D721Med (cell line): ENCODE measurements around the gene NKX2-8.

Source experiments
- DNase-seq: peaks from one replicate; pipeline ENCODE4 v3.0.0; 2011; ENCODE audit warnings: low spot score; ENCODE audit not compliant: insufficient read length
- FAIRE-seq: peaks from 2 replicates; lab custom pipeline; 2011; peaks lifted over from hg19 to GRCh38; lab: Jason Lieb, UNC
- CTCF ChIP-seq: IDR thresholded peaks from 2 replicates; pipeline ENCODE4 v1.5.1; 2012; ENCODE audit warnings: mild to moderate bottlenecking, control low read depth; ENCODE audit not compliant: insufficient read depth; ENCODE audit errors: missing control alignments

NKX2-8 gene

GRCh38 chr14:36618641-36619040 lies 36.2 kb upstream of the NKX2-8 start:
- FAIRE-seq = no peak
- no peak for TF ChIP-seq CTCF
- DNase-seq = no peak

DNA sequence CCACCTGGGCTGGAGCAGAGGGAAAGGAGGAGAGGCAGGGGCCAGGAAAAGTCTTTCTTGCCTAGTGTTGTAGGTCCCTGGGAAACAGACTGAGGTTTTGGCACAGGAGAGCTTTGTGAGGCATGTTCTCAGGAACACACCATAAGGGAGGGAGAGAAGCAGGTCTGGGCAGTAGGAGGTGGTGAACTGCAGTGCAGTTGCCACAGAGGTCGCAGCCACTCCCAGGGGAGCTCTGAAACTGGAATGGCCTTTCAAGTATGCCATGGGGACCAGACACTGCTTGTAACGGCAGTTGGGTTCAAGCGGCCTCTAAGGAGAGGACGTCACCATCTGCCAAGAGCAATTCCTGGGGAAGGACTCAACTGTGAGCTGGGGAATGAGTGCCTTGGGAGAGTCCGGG lies 35.4 kb upstream of the NKX2-8 start:
- FAIRE-seq (no peak), DNase-seq (no peak)

GRCh38 chr14:36605506-36605857 lies 23.1 kb upstream of the NKX2-8 start:
- peak; percentile 7 for TF ChIP-seq CTCF
- no peak for DNase-seq
- no peak for FAIRE-seq

More for the DNA sequence above, 35.4 kb upstream of the NKX2-8 start:
- TF ChIP-seq CTCF = no peak

DNA sequence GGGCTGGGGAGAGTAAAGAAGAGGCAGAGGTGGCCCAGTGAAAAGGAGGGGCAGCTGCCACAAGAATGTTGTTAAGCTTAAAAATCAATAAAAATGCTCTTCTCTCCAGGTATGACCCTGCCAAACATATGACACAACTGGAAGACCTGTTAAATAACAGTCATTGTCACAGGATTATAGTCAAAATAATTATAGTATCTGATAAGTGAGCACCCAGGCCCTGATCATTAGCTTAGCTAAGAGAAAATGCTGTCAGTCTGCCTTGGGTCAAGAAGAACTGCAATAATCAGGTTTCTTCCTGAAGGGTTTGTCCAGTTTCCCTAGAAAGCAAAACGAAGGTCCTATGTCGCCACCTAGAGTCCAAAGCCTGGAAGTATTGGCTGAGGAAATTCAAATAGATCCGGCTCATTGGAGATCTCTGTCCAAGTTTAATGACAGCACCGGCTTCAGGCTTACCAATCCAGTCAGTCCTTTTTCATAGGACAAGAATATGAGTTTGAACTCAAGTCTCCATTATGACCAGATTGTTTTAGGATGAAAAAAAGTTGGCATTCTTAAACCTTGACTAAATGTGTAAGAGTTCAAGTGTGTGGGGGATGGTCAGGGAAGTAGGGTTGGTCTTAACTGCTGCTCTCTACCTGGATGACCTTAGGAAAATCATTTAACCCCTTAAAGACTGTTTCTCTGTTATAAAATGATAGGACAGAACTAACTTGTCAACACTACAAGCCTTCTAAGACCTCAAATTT lies 22.5 kb upstream of the NKX2-8 start:
- DNase-seq (no peak), FAIRE-seq (no peak)
- peak; percentile 79 for TF ChIP-seq CTCF

- DNase-seq (no peak), FAIRE-seq (no peak)
- no peak for TF ChIP-seq CTCF
These were observed 18.0 kb upstream of the NKX2-8 start for GRCh38 chr14:36600431-36600830.

- FAIRE-seq (no peak), DNase-seq (no peak)
- TF ChIP-seq CTCF = no peak
These were observed 9.1 kb upstream of the NKX2-8 start for GRCh38 chr14:36591482-36591881.

- FAIRE-seq = no peak
- no peak for TF ChIP-seq CTCF
These were observed 6.4 kb upstream of the NKX2-8 start for GRCh38 chr14:36588788-36589187.

More at GRCh38 chr14:36588788-36589187, 6.4 kb upstream of the NKX2-8 start:
- DNase-seq = no peak
